ENCODE results near the gene SMU1. TPM values are rescaled to one million over a fixed set of nuclear protein-coding genes. Genes with fewer than 3 reads are reported as not detected.
A peak's percentile ranks its signal among the peaks of the same experiment; 100 is the strongest.

Gene SMU1
- total and polyA plus RNA-seq, 2 of the 13 experiments (the other 11 are each of a cell fraction or from before 2014, with no cell fraction given): 12.9 to 36.6 TPM

DNA sequence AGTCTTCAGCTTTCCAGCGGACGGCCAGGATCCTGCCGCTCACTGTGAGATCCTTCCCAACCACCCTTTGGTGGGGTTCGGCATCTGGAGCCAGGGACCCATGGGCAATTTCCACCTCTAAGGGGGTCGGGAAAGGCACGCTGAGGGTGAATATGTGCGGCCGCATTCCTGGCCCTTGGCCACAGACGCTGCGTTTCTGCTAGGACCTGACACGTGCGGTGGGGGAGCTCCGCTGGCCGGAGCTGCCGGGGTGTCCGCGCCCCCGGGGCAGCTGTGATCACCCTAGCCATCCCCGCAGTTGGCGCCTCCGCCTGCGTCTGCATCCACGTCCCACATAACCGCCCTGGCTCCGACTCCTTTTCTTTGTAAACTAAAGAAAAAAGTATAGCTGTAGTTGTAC lies 56.7 kb downstream of the SMU1 start (continued):
- no peak for TF ChIP-seq SETDB1 (CRISPR knock-in tag; IDR thresholded peaks at IDR 0.05; ENCODE audit: borderline replicate concordance)
- no peak for TF ChIP-seq HDAC1 (CRISPR knock-in tag; IDR thresholded peaks at IDR 0.05)
- TF ChIP-seq REL (CRISPR knock-in tag; conservative IDR thresholded peaks at IDR 0.05): no peak
- TF ChIP-seq, protein P1, sequence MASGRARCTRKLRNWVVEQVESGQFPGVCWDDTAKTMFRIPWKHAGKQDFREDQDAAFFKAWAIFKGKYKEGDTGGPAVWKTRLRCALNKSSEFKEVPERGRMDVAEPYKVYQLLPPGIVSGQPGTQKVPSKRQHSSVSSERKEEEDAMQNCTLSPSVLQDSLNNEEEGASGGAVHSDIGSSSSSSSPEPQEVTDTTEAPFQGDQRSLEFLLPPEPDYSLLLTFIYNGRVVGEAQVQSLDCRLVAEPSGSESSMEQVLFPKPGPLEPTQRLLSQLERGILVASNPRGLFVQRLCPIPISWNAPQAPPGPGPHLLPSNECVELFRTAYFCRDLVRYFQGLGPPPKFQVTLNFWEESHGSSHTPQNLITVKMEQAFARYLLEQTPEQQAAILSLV (CRISPR knock-in tag; IDR thresholded peaks at IDR 0.05; ENCODE audit: borderline replicate concordance): no peak
- no peak for TF ChIP-seq CHD4 (IDR thresholded peaks at IDR 0.05; ENCODE audit: borderline replicate concordance, low read length)
- TF ChIP-seq, protein P2, sequence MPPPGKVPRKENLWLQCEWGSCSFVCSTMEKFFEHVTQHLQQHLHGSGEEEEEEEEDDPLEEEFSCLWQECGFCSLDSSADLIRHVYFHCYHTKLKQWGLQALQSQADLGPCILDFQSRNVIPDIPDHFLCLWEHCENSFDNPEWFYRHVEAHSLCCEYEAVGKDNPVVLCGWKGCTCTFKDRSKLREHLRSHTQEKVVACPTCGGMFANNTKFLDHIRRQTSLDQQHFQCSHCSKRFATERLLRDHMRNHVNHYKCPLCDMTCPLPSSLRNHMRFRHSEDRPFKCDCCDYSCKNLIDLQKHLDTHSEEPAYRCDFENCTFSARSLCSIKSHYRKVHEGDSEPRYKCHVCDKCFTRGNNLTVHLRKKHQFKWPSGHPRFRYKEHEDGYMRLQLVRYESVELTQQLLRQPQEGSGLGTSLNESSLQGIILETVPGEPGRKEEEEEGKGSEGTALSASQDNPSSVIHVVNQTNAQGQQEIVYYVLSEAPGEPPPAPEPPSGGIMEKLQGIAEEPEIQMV (CRISPR knock-in tag; IDR thresholded peaks at IDR 0.05; ENCODE audit: low read depth): no peak
- no peak for TF ChIP-seq SNRNP70 (IDR thresholded peaks at IDR 0.05; ENCODE audit: low read depth, low read length)
- no peak for TF ChIP-seq ZNF263 (CRISPR knock-in tag; IDR thresholded peaks at IDR 0.05)
- TF ChIP-seq ZNF143 (CRISPR knock-in tag; IDR thresholded peaks at IDR 0.05): no peak
- TF ChIP-seq ZNF274 (CRISPR knock-in tag; IDR thresholded peaks at IDR 0.05): no peak
- peak; percentile 65 for TF ChIP-seq RBM22 (optimal IDR thresholded peaks at IDR 0.05; ENCODE audit: low read length)
- TF ChIP-seq HMGA1 (CRISPR knock-in tag; conservative IDR thresholded peaks at IDR 0.05): no peak
- no peak for TF ChIP-seq ZNF775 (CRISPR knock-in tag; IDR thresholded peaks at IDR 0.05; ENCODE audit: borderline replicate concordance)
- no peak for TF ChIP-seq SP5 (CRISPR knock-in tag; IDR thresholded peaks at IDR 0.05; ENCODE audit: borderline replicate concordance, low read depth)
- TF ChIP-seq, protein P3, sequence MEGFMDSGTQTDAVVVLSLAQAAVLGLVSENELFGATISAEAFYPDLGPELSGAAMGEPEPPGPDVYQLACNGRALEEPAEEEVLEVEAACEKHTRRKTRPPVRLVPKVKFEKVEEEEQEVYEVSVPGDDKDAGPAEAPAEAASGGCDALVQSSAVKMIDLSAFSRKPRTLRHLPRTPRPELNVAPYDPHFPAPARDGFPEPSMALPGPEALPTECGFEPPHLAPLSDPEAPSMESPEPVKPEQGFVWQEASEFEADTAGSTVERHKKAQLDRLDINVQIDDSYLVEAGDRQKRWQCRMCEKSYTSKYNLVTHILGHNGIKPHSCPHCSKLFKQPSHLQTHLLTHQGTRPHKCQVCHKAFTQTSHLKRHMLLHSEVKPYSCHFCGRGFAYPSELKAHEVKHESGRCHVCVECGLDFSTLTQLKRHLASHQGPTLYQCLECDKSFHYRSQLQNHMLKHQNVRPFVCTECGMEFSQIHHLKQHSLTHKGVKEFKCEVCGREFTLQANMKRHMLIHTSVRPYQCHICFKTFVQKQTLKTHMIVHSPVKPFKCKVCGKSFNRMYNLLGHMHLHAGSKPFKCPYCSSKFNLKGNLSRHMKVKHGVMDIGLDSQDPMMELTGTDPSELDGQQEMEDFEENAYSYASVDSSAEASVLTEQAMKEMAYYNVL (CRISPR knock-in tag; IDR thresholded peaks at IDR 0.05; ENCODE audit: borderline replicate concordance): no peak
- TF ChIP-seq ZFP82 (CRISPR knock-in tag; IDR thresholded peaks at IDR 0.05; ENCODE audit: borderline replicate concordance): no peak
- no peak for TF ChIP-seq SOX13 (IDR thresholded peaks at IDR 0.05)
- no peak for TF ChIP-seq SOX13 (CRISPR knock-in tag; conservative IDR thresholded peaks at IDR 0.05 in 1 of 2, IDR thresholded peaks at IDR 0.05 in 1 of 2)
- TF ChIP-seq, protein P4, sequence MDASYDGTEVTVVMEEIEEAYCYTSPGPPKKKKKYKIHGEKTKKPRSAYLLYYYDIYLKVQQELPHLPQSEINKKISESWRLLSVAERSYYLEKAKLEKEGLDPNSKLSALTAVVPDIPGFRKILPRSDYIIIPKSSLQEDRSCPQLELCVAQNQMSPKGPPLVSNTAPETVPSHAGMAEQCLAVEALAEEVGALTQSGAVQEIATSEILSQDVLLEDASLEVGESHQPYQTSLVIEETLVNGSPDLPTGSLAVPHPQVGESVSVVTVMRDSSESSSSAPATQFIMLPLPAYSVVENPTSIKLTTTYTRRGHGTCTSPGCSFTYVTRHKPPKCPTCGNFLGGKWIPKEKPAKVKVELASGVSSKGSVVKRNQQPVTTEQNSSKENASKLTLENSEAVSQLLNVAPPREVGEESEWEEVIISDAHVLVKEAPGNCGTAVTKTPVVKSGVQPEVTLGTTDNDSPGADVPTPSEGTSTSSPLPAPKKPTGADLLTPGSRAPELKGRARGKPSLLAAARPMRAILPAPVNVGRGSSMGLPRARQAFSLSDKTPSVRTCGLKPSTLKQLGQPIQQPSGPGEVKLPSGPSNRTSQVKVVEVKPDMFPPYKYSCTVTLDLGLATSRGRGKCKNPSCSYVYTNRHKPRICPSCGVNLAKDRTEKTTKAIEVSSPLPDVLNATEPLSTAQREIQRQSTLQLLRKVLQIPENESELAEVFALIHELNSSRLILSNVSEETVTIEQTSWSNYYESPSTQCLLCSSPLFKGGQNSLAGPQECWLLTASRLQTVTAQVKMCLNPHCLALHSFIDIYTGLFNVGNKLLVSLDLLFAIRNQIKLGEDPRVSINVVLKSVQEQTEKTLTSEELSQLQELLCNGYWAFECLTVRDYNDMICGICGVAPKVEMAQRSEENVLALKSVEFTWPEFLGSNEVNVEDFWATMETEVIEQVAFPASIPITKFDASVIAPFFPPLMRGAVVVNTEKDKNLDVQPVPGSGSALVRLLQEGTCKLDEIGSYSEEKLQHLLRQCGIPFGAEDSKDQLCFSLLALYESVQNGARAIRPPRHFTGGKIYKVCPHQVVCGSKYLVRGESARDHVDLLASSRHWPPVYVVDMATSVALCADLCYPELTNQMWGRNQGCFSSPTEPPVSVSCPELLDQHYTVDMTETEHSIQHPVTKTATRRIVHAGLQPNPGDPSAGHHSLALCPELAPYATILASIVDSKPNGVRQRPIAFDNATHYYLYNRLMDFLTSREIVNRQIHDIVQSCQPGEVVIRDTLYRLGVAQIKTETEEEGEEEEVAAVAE (CRISPR knock-in tag; IDR thresholded peaks at IDR 0.05; ENCODE audit: borderline replicate concordance): no peak
- peak; percentile 53 for TF ChIP-seq RBFOX2 (IDR thresholded peaks at IDR 0.05; ENCODE audit: low read depth, low read length)
- no peak for TF ChIP-seq ARNTL (CRISPR knock-in tag; IDR thresholded peaks at IDR 0.05)
- no peak for TF ChIP-seq PCBP2 (optimal IDR thresholded peaks at IDR 0.05; ENCODE audit: low read depth, low read length, poor library complexity, severe bottlenecking)
- no peak for TF ChIP-seq ZNF616 (CRISPR knock-in tag; IDR thresholded peaks at IDR 0.05; ENCODE audit: low read depth)
